Kidney epithelial cell (primary cell): ENCODE measurements around the gene MEIOC. TPM values are rescaled to one million over a fixed set of nuclear protein-coding genes. Genes with fewer than 3 reads are reported as not detected.
A peak's percentile ranks its signal among the peaks of the same experiment; 100 is the strongest.

Source experiments
- DNase-seq: peaks from one replicate; pipeline ENCODE4 v3.0.0-alpha.2; 2010; ENCODE audit warnings: low read depth
- H3K27me3 ChIP-seq: 2 replicates; pipeline ENCODE4 v1.6.0; 2011; ENCODE audit warnings: low read length; ENCODE audit not compliant: control insufficient read depth, insufficient read depth
- H3K36me3 ChIP-seq: 2 replicates; pipeline ENCODE4 v1.5.1; 2011; ENCODE audit warnings: low read length; ENCODE audit not compliant: control insufficient read depth, insufficient read depth
- H3K4me3 ChIP-seq: 2 replicates; pipeline ENCODE4 v1.5.1; 2011; ENCODE audit warnings: low read depth, mild to moderate bottlenecking, control low read depth, low read length
- total RNA-seq: library from RNA; depleted of rRNA; stranded (reverse); fragments of >200 nt; gene quantifications from 2 replicates; pipeline ENCODE4 v1.2.3, GENCODE V29; 2015
- TF ChIP-seq, protein P1 (sequence below): IDR thresholded peaks from 2 replicates; pipeline ENCODE4 v1.5.1; 2011; ENCODE audit warnings: mild to moderate bottlenecking, moderate library complexity, low read length, control low read depth, inconsistent platforms; ENCODE audit not compliant: insufficient read depth, poor library complexity, severe bottlenecking

MEIOC gene
- 3.8 and 5.6 TPM in 2 replicates for total RNA-seq

DNA sequence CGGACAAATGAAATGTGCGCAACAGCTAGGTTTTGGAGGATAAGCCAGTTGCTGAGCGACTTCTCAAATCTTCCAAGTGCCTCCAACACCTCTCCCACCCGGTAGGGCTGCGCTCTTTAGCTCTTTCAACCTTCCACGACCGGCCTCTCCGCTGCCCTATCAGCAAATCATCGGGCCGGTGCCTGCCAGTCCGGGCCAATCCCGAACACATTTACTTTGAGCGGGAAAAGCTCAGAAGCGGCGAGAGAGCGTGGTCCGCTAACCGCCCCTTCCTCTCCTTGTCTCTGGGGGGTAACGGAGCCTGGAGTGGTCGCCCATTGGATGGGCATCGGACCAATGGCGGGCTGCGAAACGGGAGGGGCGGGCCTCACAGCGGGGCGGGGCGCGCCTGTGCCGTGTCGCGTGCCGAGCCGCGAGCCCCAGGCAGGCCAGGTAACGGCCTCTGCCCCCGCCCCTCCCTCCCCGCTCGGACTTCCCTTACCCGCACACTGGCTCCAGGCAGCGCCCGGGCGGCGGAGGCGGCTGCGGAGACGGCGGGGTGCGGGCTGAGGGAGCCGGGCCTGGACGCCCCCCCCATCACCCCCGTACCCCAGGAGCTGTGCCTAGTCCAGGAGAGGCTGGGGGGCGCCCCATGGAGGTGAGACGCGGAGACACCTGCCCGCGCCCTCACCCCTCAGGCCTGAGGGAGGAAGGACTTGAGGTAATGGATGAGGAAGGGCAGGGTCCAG is at the start of gene MEIOC:
MEIOC (plus strand) TSS at position 486 of the 728 bp plus-strand sequence; CDS start at position 632, 146 bp downstream.
- peaks cover 14% of the 10 kb centered on the region for H3K27me3 ChIP-seq
- no peak for DNase-seq
- H3K36me3 ChIP-seq: no peaks in the 10 kb centered on the region
- TF ChIP-seq, protein P1, sequence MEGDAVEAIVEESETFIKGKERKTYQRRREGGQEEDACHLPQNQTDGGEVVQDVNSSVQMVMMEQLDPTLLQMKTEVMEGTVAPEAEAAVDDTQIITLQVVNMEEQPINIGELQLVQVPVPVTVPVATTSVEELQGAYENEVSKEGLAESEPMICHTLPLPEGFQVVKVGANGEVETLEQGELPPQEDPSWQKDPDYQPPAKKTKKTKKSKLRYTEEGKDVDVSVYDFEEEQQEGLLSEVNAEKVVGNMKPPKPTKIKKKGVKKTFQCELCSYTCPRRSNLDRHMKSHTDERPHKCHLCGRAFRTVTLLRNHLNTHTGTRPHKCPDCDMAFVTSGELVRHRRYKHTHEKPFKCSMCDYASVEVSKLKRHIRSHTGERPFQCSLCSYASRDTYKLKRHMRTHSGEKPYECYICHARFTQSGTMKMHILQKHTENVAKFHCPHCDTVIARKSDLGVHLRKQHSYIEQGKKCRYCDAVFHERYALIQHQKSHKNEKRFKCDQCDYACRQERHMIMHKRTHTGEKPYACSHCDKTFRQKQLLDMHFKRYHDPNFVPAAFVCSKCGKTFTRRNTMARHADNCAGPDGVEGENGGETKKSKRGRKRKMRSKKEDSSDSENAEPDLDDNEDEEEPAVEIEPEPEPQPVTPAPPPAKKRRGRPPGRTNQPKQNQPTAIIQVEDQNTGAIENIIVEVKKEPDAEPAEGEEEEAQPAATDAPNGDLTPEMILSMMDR: peak; percentile 24
- H3K4me3 ChIP-seq: peak within 1 kb of the TSS; percentile 23

DNA sequence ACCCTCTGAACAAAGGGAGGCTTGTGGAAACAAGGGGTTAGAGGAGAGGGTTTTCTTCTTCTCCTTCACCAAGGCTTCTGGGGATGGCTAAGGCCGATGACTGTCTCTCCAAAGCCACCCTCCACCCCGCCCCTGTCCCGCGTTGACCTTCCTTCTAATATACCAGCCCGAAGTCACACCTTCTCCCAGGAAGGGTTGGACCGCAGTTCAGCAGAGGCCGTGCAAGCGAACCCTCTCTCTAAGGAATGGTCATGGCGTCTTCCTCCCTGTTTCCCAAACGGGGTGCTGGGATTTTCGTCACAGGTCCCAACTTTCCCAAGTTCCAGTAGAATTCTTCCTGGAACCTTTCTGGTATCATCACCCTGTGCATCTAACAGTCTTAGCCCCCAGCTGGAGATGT is 49.6 kb upstream of the MEIOC start:
- H3K36me3 ChIP-seq: no peaks in the 10 kb centered on the region
- no peaks in the 10 kb centered on the region for H3K27me3 ChIP-seq
- no peak for DNase-seq
- TF ChIP-seq, protein P1: no peak
- no peak overlapping the region for H3K4me3 ChIP-seq

DNA sequence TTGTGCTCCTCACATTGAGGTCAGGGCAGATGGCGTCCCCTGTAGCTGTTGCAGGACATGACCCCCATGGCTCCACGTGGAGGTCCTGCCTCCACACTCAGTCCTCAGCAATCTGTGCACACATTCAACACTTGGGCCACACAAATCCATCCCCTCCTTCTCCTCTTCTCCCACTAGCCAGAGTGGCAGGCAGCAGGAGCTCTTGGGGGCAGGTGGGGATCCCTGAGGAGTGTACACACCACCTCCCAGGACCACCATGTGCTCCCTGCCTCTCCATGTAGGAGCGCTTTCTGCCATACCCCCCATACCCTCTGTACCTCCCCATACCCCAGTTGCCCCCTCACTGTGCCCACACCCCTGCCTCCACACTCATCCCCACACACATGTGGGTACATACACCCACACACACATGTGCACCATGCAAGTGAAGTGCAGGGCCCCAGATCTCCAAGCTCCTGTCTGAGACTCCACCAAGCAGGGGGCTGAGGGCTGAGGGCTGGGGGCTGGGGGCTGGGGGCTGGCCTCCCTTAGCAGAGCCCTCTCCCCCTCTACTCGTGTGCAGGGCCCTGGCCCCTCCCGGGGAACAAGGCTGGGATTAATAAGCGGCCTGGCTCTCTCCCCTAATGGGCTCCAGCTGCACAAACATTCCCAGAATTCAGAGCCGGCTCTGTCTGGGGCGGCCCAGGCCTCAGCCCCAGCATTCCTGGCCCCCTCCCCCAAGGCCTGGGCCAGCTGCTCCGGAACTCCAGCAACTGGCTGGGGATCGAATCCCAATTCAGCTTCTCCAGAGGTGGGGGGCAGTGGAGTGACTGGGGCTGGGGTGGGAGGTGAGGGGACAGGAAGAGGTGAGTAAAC is 48.2 kb upstream of the MEIOC start:
- Histone ChIP-seq H3K36me3 (no peaks in the 10 kb centered on the region), H3K4me3 (no peak overlapping the region), H3K27me3 (no peaks in the 10 kb centered on the region)
- no peak for DNase-seq
- TF ChIP-seq, protein P1: no peak

DNA sequence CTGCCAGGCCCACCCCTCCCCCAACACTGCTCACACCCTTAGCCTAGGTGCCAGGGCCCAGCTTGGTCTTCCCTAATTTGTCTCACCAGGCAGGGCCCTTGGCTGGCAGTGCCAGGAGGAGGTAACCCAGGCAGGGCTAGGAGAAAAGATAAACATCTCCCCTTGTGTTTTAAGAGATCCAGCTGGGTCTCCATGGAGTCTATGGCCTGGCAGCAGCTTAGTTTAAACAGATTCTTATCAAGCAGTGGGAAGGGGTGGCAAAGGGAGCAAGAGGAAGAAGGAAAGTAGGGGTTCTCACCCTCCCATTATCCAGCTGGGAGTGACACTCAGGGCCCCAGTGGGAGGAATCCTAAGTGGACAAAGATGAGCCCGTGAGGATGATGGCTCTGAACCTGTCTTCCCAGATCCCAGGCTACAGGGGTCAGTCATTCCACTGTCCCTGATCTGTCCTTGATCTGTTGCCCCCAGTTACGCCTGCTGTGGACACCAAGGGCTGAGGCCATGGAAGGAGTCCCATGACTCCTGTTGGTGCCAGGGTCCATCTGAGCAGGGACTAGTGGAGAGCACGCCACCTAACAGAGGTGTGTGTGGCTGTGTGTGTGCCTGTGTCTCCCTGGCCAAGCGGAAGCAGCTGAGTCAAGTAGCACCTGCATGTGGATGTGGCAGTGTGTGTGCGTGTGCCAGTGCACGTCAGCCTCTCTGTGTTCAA is 47.4 kb upstream of the MEIOC start:
- H3K4me3 ChIP-seq: no peak overlapping the region
- DNase-seq: no peak
- TF ChIP-seq, protein P1: no peak
- no peaks in the 10 kb centered on the region for H3K36me3 ChIP-seq
- no peaks in the 10 kb centered on the region for H3K27me3 ChIP-seq

DNA sequence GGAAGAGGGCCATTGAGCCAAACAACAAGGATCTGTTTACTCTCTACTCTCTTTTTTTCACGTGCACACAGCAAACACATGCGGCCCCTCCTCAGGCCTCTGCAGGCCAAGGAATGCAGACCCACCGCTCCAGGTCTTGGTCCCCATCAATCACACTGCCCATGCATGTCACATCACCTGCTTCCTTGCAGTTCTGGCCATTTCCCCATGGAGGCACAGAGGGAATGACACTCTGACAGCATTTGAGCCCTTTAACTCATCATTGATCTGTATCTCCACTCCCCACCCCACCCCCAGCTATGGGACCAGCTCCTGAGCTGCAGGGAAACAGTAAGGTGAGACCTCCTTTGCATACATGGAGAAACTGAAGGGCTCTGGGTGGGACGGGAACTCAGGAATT is 45.9 kb upstream of the MEIOC start:
- no peaks in the 10 kb centered on the region for H3K36me3 ChIP-seq
- H3K4me3 ChIP-seq: no peak overlapping the region
- TF ChIP-seq, protein P1: no peak
- no peaks in the 10 kb centered on the region for H3K27me3 ChIP-seq
- no peak for DNase-seq
